H9 (cell line): ENCODE measurements around the gene FLT1. TPM values are rescaled to one million over a fixed set of nuclear protein-coding genes. Genes with fewer than 3 reads are reported as not detected.
A peak's percentile ranks its signal among the peaks of the same experiment; 100 is the strongest.

Experiments used
- DNase-seq: peaks from one replicate; pipeline ENCODE4 v3.0.0-alpha.2; 2017
- H2AFZ ChIP-seq: one replicate; pipeline ENCODE4 v1.6.1; 2013; ENCODE audit warnings: mild to moderate bottlenecking, low read length, control low read depth, moderate library complexity
- H2AK5ac ChIP-seq: 2 replicates; pipeline ENCODE4 v1.6.1; 2013; ENCODE audit warnings: low read length, control low read depth, mixed read lengths; ENCODE audit not compliant: insufficient read length
- H2BK120ac ChIP-seq: one replicate; pipeline ENCODE4 v1.6.1; 2013; ENCODE audit warnings: low read depth, mild to moderate bottlenecking, low read length, control low read depth, inconsistent platforms; ENCODE audit not compliant: poor library complexity, severe bottlenecking
- H2BK12ac ChIP-seq: 2 replicates; pipeline ENCODE4 v1.6.1; 2013; ENCODE audit warnings: low read length, control low read depth, mixed read lengths, low read depth; ENCODE audit not compliant: insufficient read length
- H2BK15ac ChIP-seq: 2 replicates; pipeline ENCODE4 v1.6.1; 2013; ENCODE audit warnings: low read depth, low read length, control low read depth
- H2BK20ac ChIP-seq: one replicate; pipeline ENCODE4 v1.6.1; 2013; ENCODE audit warnings: low read depth, mild to moderate bottlenecking, low read length, control low read depth, inconsistent platforms; ENCODE audit not compliant: poor library complexity, severe bottlenecking
- H2BK5ac ChIP-seq: 2 replicates; pipeline ENCODE4 v1.6.1; 2013; ENCODE audit warnings: low read length, control low read depth, mixed read lengths; ENCODE audit not compliant: insufficient read length
- H3K14ac ChIP-seq: 2 replicates; pipeline ENCODE4 v1.6.1; 2013; ENCODE audit warnings: low read length, control low read depth; ENCODE audit not compliant: insufficient read depth
- H3K18ac ChIP-seq: 2 replicates; pipeline ENCODE4 v1.6.1; 2013; ENCODE audit warnings: low read depth, mild to moderate bottlenecking, mixed read lengths, low read length, control low read depth; ENCODE audit not compliant: insufficient read length
- H3K23ac ChIP-seq: 2 replicates; pipeline ENCODE4 v1.6.1; 2013; ENCODE audit warnings: low read length, control low read depth, mixed read lengths, low read depth; ENCODE audit not compliant: insufficient read length
- H3K23me2 ChIP-seq: 2 replicates; pipeline ENCODE4 v1.6.1; 2013; ENCODE audit warnings: low read depth, mild to moderate bottlenecking, mixed read lengths, low read length, control low read depth; ENCODE audit not compliant: insufficient read length, poor library complexity, severe bottlenecking
- H3K27ac ChIP-seq: 2 replicates; pipeline ENCODE4 v1.5.1; 2013; ENCODE audit warnings: low read length, control low read depth, mixed read lengths, low read depth; ENCODE audit not compliant: insufficient read length
- H3K27me3 ChIP-seq: 2 replicates; pipeline ENCODE4 v1.6.1; 2013; ENCODE audit warnings: low read length, control low read depth, inconsistent platforms; ENCODE audit not compliant: insufficient read depth
- H3K4ac ChIP-seq: 2 replicates; pipeline ENCODE4 v1.6.1; 2013; ENCODE audit warnings: low read depth, mild to moderate bottlenecking, control low read depth, inconsistent platforms, low read length, moderate library complexity
- H3K4me1 ChIP-seq: 2 replicates; pipeline ENCODE4 v1.6.1; 2013; ENCODE audit warnings: low read length, control low read depth, inconsistent platforms; ENCODE audit not compliant: insufficient read depth
- H3K4me2 ChIP-seq: 2 replicates; pipeline ENCODE4 v1.6.1; 2013; ENCODE audit warnings: low read length, control low read depth, mixed read lengths; ENCODE audit not compliant: insufficient read length, insufficient read depth
- H3K56ac ChIP-seq: 2 replicates; pipeline ENCODE4 v1.6.1; 2013; ENCODE audit warnings: low read depth, mild to moderate bottlenecking, mixed read lengths, low read length, control low read depth; ENCODE audit not compliant: insufficient read length
- H3K79me1 ChIP-seq: 2 replicates; pipeline ENCODE4 v1.6.1; 2013; ENCODE audit warnings: low read depth, mild to moderate bottlenecking, moderate library complexity, low read length, control low read depth, inconsistent platforms; ENCODE audit not compliant: insufficient read depth, poor library complexity, severe bottlenecking
- H3K79me2 ChIP-seq: 2 replicates; pipeline ENCODE4 v1.6.1; 2013; ENCODE audit warnings: low read length, control low read depth, inconsistent platforms; ENCODE audit not compliant: insufficient read depth
- H3K9ac ChIP-seq: 2 replicates; pipeline ENCODE4 v1.6.1; 2013; ENCODE audit warnings: low read length, control low read depth, mixed read lengths; ENCODE audit not compliant: insufficient read length; ENCODE audit errors: extremely low read depth
- H3K9me3 ChIP-seq: one replicate; pipeline ENCODE4 v1.6.1; 2013; ENCODE audit warnings: low read depth, low read length, inconsistent platforms; ENCODE audit not compliant: control insufficient read depth
- H3T11ph ChIP-seq: one replicate; pipeline ENCODE4 v1.6.1; 2013; ENCODE audit warnings: mild to moderate bottlenecking, low read length, control low read depth, inconsistent platforms
- H4K20me1 ChIP-seq: one replicate; pipeline ENCODE4 v1.6.1; 2013; ENCODE audit not compliant: control insufficient read depth, insufficient read length, insufficient read depth
- H4K5ac ChIP-seq: 2 replicates; pipeline ENCODE4 v1.6.1; 2013; ENCODE audit warnings: low read depth, mild to moderate bottlenecking, mixed read lengths, low read length, control low read depth; ENCODE audit not compliant: insufficient read length
- H4K8ac ChIP-seq: replicated peaks from 2 replicates; pipeline ENCODE4 v1.6.1; 2013; ENCODE audit warnings: low read length, control low read depth, mixed read lengths, low read depth; ENCODE audit not compliant: insufficient read length
- H4K91ac ChIP-seq: 2 replicates; pipeline ENCODE4 v1.6.1; 2013; ENCODE audit warnings: low read depth, mild to moderate bottlenecking, moderate library complexity, mixed read lengths, low read length, control low read depth; ENCODE audit not compliant: insufficient read length
- H3K27ac Mint-ChIP-seq, 3 experiments: 2 replicates in 2 of 3; 3 replicates in 1 of 3; pipeline ENCODE4 v1.8.0; 2020 to 2021; ENCODE audit warnings: mixed read lengths in 3 of 3, mild to moderate bottlenecking in 1 of 3, moderate library complexity in 1 of 3
- H3K27me3 Mint-ChIP-seq: 2 replicates; pipeline ENCODE4 v1.8.0; 2021; ENCODE audit warnings: low read depth, mild to moderate bottlenecking, moderate library complexity, mixed read lengths
- H3K36me3 Mint-ChIP-seq, 3 experiments: 2 replicates in 2 of 3; 3 replicates in 1 of 3; pipeline ENCODE4 v1.8.0; 2020 to 2021; ENCODE audit warnings: low read depth in 3 of 3, mixed read lengths in 3 of 3; ENCODE audit not compliant: insufficient read depth in 1 of 3
- H3K4me1 Mint-ChIP-seq, 2 experiments: 2 replicates each; pipeline ENCODE4 v1.8.0; 2020; ENCODE audit warnings: mixed read lengths in 2 of 2
- H3K4me3 Mint-ChIP-seq, 2 experiments: 2 replicates in 1 of 2; 3 replicates in 1 of 2; pipeline ENCODE4 v1.8.0; 2020 to 2021; ENCODE audit warnings: mild to moderate bottlenecking in 2 of 2, mixed read lengths in 2 of 2, moderate library complexity in 1 of 2
- H3K9me3 Mint-ChIP-seq, 2 experiments: 2 replicates in 1 of 2; 3 replicates in 1 of 2; pipeline ENCODE4 v1.8.0; 2020; ENCODE audit warnings: mild to moderate bottlenecking in 2 of 2, mixed read lengths in 2 of 2, moderate library complexity in 1 of 2
- CTCF ChIP-seq: fragments of 200-600 bp; sonication (generic); conservative IDR thresholded peaks from 3 replicates; pipeline ENCODE4 v1.8.0; 2021; ENCODE audit warnings: antibody characterized with exemption, mild to moderate bottlenecking
- WGBS: extraction: QIAGEN DNeasy Blood & Tissue Kit; methylation state at CpG from one replicate; pipeline ENCODE4 v1.1.7; 2013; ENCODE audit warnings: missing lambda C conversion rate, low lambda C conversion rate, mixed read lengths; ENCODE audit not compliant: insufficient read length; ENCODE audit errors: extremely low coverage; 5-methylcytosine and 5-hydroxymethylcytosine counted together
- total RNA-seq: library from RNA; stranded (reverse); gene quantifications from 2 replicates; pipeline ENCODE4 v1.2.1, GENCODE V29; 2021

Gene FLT1
- total RNA-seq, 1 experiment from 2014 or later: 84.1 TPM

GRCh38 chr13:28476919-28477708 is 17.8 kb downstream of the FLT1 start:
- Histone ChIP-seq H2AK5ac (no peak overlapping the region), H3K4me1 (peaks cover 6% of the 10 kb centered on the region; the same call in 1 of the 2 replicates), H3K23me2 (no peaks in the 10 kb centered on the region), H4K5ac (no peak overlapping the region), H4K91ac (no peak overlapping the region), H3K14ac (no peak overlapping the region), H2BK5ac (no peak overlapping the region), H2BK120ac (no peak overlapping the region), H4K8ac (no peak overlapping the region), H2BK12ac (no peak overlapping the region), H2BK15ac (no peak overlapping the region), H3K27me3 (no peaks in the 10 kb centered on the region), H3T11ph (no peak overlapping the region), H3K79me2 (peaks cover 36% of the 10 kb centered on the region), H3K4me2 (no peak overlapping the region), H3K56ac (no peak overlapping the region), H3K4ac (no peak overlapping the region), H3K27ac (no peak overlapping the region), H4K20me1 (no peaks in the 10 kb centered on the region), H2AFZ (no peak overlapping the region), H3K18ac (no peak overlapping the region), H3K9ac (no peak overlapping the region), H3K23ac (no peak overlapping the region), H3K9me3 (no peaks in the 10 kb centered on the region), H2BK20ac (no peak overlapping the region), H3K79me1 (peaks cover 8% of the 10 kb centered on the region)
- TF ChIP-seq CTCF: no peak
- Mint-ChIP-seq H3K9me3 (peaks cover 2 to 8% of the 10 kb centered on the region in 2 experiments; a peak in 4 of 5 replicates), H3K4me1 (peaks cover 46 to 53% of the 10 kb centered on the region in 2 experiments), H3K36me3 (peaks cover 20 to 38% (median 29%) of the 10 kb centered on the region in 3 experiments), H3K27me3 (no peaks in the 10 kb centered on the region; the same call in 1 of the 2 replicates), H3K4me3 (no peak overlapping the region), H3K27ac (peak overlapping the region in 2 of 3 experiments; percentile 58 to 69; a peak in 3 of 7 replicates)
- no peak for DNase-seq
- no CpG with 5 or more reads among the region's 11 CpGs for WGBS
